HepG2 (cell line): ENCODE measurements around the gene TANC1. TPM values are rescaled to one million over a fixed set of nuclear protein-coding genes. Genes with fewer than 3 reads are reported as not detected.

Source experiments
- ATAC-seq: fragments of 200-7000 bp; cut with Tn5 transposase; 3 replicates; pipeline ENCODE4 v1.9.1; 2020; ENCODE audit warnings: mild to moderate bottlenecking, moderate library complexity
- BruUV-seq: library from RNA; stranded (reverse); fragments of 400-500 nt; replicated peaks from 2 replicates; lab custom pipeline; 2021; lab: Mats Ljungman, UMichigan
- CTCF ChIA-PET: fragments of 300-600 bp; formaldehyde crosslinking; extraction: SDS; loops from one replicate; lab custom pipeline; 2021; ENCODE audit warnings: low total read pairs, inconsistent platforms, low intra/inter-chr PET ratio; lab: Yijun Ruan, JAX
- POLR2A ChIA-PET: fragments of 350-600 bp; sonication (Branson Sonifier 250); formaldehyde crosslinking; loops from one replicate; lab custom pipeline; 2020; ENCODE audit warnings: antibody characterized with exemption, inconsistent platforms; lab: Yijun Ruan, JAX
- DNase-seq: peaks from one replicate; pipeline ENCODE4 v3.0.0-alpha.2; 2015; ENCODE audit warnings: low spot score
- FAIRE-seq: peaks from 3 replicates; lab custom pipeline; 2011; peaks lifted over from hg19 to GRCh38; lab: Jason Lieb, UNC
- H2AFZ ChIP-seq: one replicate; pipeline ENCODE4 v1.6.1; 2011; ENCODE audit warnings: low read length, inconsistent platforms
- H3K27ac ChIP-seq: fragments of 300-600 bp; 3 replicates; pipeline ENCODE4 v1.8.0; 2011; ENCODE audit warnings: mixed run types, mild to moderate bottlenecking, mixed read lengths, low read length, inconsistent platforms; ENCODE audit not compliant: insufficient read depth; ENCODE audit errors: extremely low read length
- H3K27me3 ChIP-seq, 2 experiments: fragments of 200-600 bp in 1 of 2; 2 replicates in 1 of 2; 3 replicates in 1 of 2; pipeline versions ENCODE4 v1.6.0 to v1.8.0; 2011; ENCODE audit warnings: low read length in 2 of 2, mild to moderate bottlenecking in 2 of 2, moderate library complexity in 2 of 2, inconsistent platforms in 1 of 2; ENCODE audit not compliant: insufficient read depth in 2 of 2, control insufficient read depth in 1 of 2
- H3K36me3 ChIP-seq, 2 experiments: fragments of 200-600 bp in 1 of 2; replicated peaks in 1 of 2; 2 replicates in 1 of 2; 3 replicates in 1 of 2; pipeline versions ENCODE4 v1.5.1 to v1.8.0; 2011; ENCODE audit warnings: low read length in 2 of 2, inconsistent platforms in 1 of 2; ENCODE audit not compliant: insufficient read depth in 2 of 2, control insufficient read depth in 1 of 2
- H3K4me1 ChIP-seq: 2 replicates; pipeline ENCODE4 v1.5.1; 2012; ENCODE audit warnings: low read length, inconsistent platforms; ENCODE audit not compliant: insufficient read depth
- H3K4me2 ChIP-seq: 2 replicates; pipeline ENCODE4 v1.6.0; 2011; ENCODE audit warnings: low read depth, low read length, inconsistent platforms
- H3K4me3 ChIP-seq, 3 experiments: fragments of 200-600 bp in 1 of 3; sonication (generic), shearing (Covaris generic) in 1 of 3; replicated peaks in 1 of 3; 2 replicates each; pipeline ENCODE4 v1.5.1; 2011 to 2016; ENCODE audit warnings: low read length in 3 of 3, inconsistent platforms in 2 of 3, low read depth in 2 of 3, mild to moderate bottlenecking in 2 of 3, control low read depth in 1 of 3, mixed read lengths in 1 of 3; ENCODE audit not compliant: insufficient read depth in 1 of 3
- H3K79me2 ChIP-seq: one replicate; pipeline ENCODE4 v1.6.1; 2011; ENCODE audit warnings: low read length, inconsistent platforms; ENCODE audit not compliant: insufficient read depth
- H3K9ac ChIP-seq: 2 replicates; pipeline ENCODE4 v1.6.0; 2011; ENCODE audit warnings: mild to moderate bottlenecking, low read depth, low read length, inconsistent platforms; ENCODE audit not compliant: insufficient read depth
- H3K9me3 ChIP-seq: 2 replicates; pipeline ENCODE4 v1.5.1; 2012; ENCODE audit warnings: mild to moderate bottlenecking, low read length
- H4K20me1 ChIP-seq: 2 replicates; pipeline ENCODE4 v1.6.0; 2011; ENCODE audit warnings: inconsistent platforms, mild to moderate bottlenecking, low read length, moderate library complexity; ENCODE audit not compliant: insufficient read depth
- ARID3A ChIP-seq: IDR thresholded peaks from 2 replicates; pipeline ENCODE4 v1.6.1; 2012; ENCODE audit warnings: low read depth, low read length, improper control_type of control experiment
- EED ChIP-seq: sonication (generic); formaldehyde crosslinking; IDR thresholded peaks from 2 replicates; pipeline ENCODE4 v1.5.0; 2020; ENCODE audit warnings: mild to moderate bottlenecking, missing genetic modification reagents
- HMG20A ChIP-seq: IDR thresholded peaks from 2 replicates; pipeline ENCODE4 v1.6.1; 2016; ENCODE audit warnings: borderline replicate concordance
- MAX ChIP-seq: IDR thresholded peaks from 2 replicates; pipeline ENCODE4 v1.6.1; 2012; ENCODE audit warnings: inconsistent platforms
- MIER3 ChIP-seq: IDR thresholded peaks from 2 replicates; pipeline ENCODE4 v1.6.1; 2016; ENCODE audit warnings: missing compliant biosample characterization, borderline replicate concordance
- ZNF138 ChIP-seq: sonication (generic); formaldehyde crosslinking; IDR thresholded peaks from 2 replicates; pipeline ENCODE4 v1.5.0; 2020; ENCODE audit warnings: mild to moderate bottlenecking, low read depth, missing genetic modification reagents
- ZNF670 ChIP-seq: sonication (generic); formaldehyde crosslinking; IDR thresholded peaks from 2 replicates; pipeline ENCODE4 v1.8.0; 2022; ENCODE audit warnings: mild to moderate bottlenecking, missing genetic modification reagents, borderline replicate concordance
- ZNF772 ChIP-seq: sonication (generic); formaldehyde crosslinking; IDR thresholded peaks from 2 replicates; pipeline ENCODE4 v1.5.0; 2020; ENCODE audit warnings: mild to moderate bottlenecking, missing genetic modification reagents
- WGBS: methylation state at CpG from one replicate; pipeline ENCODE4 v1.1.6; 2017; ENCODE audit warnings: low lambda C conversion rate; 5-methylcytosine and 5-hydroxymethylcytosine counted together
- in situ Hi-C: cut with HindIII; loops from 2 replicates; pipeline ENCODE4 v1.10.0; 2017; ENCODE audit warnings: low pct_unique_long_range_greater_than_20kb; ENCODE audit not compliant: extremely low pct_ligation_motif_present
- intact Hi-C: fragments of 100-400 bp; cut with micrococcal nuclease; formaldehyde crosslinking; loops from one replicate; pipeline ENCODE4 v1.10.0; 2022; ENCODE audit not compliant: unreplicated experiment
- polyA plus RNA-seq, 8 experiments: library from polyadenylated mRNA; depleted of rRNA in 3 of 8; stranded (reverse) in 7 of 8; unstranded in 1 of 8; fragments of >200 nt; fragmentation: Illumina TruSeq in 4 of 8; extraction: Trizol in 4 of 8; gene quantifications; 2 replicates each; pipeline versions ENCODE4 v1.2.1 to v1.2.3, GENCODE V29; 2011 to 2016; ENCODE audit warnings: low read depth in 4 of 8, missing spikeins in 1 of 8, mixed read lengths in 1 of 8; ENCODE audit not compliant: insufficient read depth in 1 of 8
- total RNA-seq, 5 experiments: library from RNA; depleted of rRNA; stranded (reverse); fragments of >200 nt; fragmentation: Illumina TruSeq; extraction: Trizol; gene quantifications; 2 replicates each; pipeline ENCODE4 v1.2.3, GENCODE V29; 2016; ENCODE audit warnings: low read depth in 1 of 5

Gene TANC1
- total and polyA plus RNA-seq, 2 of the 13 experiments (the other 11 are each of a cell fraction or from before 2014, with no cell fraction given) = 2.3 to 5.6 TPM

GRCh38 chr2:159030674-159031380 is 62.4 kb downstream of the TANC1 start:
- 50% methylated on average over 2 of the region's 2 CpGs for WGBS

DNA sequence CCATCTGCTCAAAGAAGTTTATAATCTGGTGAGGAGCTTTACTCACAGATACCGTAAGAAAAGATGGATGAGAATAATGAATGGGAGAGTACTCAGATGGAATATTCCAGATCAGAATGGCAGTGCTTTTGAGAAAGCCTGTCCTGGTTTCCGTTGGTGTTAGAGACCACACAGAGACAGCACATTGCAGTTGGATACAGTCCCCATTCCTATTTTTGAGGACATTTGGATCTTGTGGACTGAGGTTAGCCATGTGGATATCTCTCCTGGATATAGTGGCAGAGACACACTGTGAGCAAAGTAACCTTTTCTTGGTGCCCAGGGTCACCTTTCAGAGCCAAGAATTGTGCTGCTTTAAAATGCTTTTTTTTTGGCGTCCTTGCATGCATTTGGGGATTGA is 63.7 kb downstream of the TANC1 start:
- H3K4me2 ChIP-seq = no peak overlapping the region
- ATAC-seq = no peak
- no peaks in the 10 kb centered on the region for H4K20me1 ChIP-seq
- no TSS peak for BruUV-seq
- in situ Hi-C loops = loop anchor here (10.0 kb wide), 1 partner anchor 83 kb away; no protein-coding TSS in a partner anchor
- no peak for TF ChIP-seq ZNF670 (CRISPR knock-in tag)
- TF ChIP-seq MAX = no peak
- TF ChIP-seq HMG20A = no peak
- no peak for TF ChIP-seq ARID3A
- TF ChIP-seq, all 625 proteins: peak for 0
- H3K9me3 ChIP-seq = no peaks in the 10 kb centered on the region
- H3K4me1 ChIP-seq = peaks cover 26% of the 10 kb centered on the region
- no peak overlapping the region for H3K27ac ChIP-seq
- intact Hi-C loops = no loop called here
- H3K79me2 ChIP-seq = no peaks in the 10 kb centered on the region
- H2AFZ ChIP-seq = no peak overlapping the region
- FAIRE-seq = no peak
- no peaks in the 10 kb centered on the region for H3K36me3 ChIP-seq
- ChIA-PET POLR2A (no interaction called here), CTCF (no interaction called here)
- WGBS = 50% methylated on average over 3 of the region's 3 CpGs
- H3K4me3 ChIP-seq = no peak overlapping the region
- no peaks in the 10 kb centered on the region for H3K27me3 ChIP-seq
- no peak overlapping the region for H3K9ac ChIP-seq
- no peak for DNase-seq

More at GRCh38 chr2:159030674-159031380, 62.4 kb downstream of the TANC1 start:
- Histone ChIP-seq H3K4me3 (no peak overlapping the region), H2AFZ (no peak overlapping the region), H3K27me3 (no peaks in the 10 kb centered on the region), H4K20me1 (no peaks in the 10 kb centered on the region), H3K9ac (no peak overlapping the region), H3K36me3 (no peaks in the 10 kb centered on the region), H3K9me3 (no peaks in the 10 kb centered on the region), H3K4me1 (peaks cover 26% of the 10 kb centered on the region), H3K79me2 (no peaks in the 10 kb centered on the region), H3K27ac (no peak overlapping the region), H3K4me2 (no peak overlapping the region)
- ChIA-PET POLR2A (no interaction called here), CTCF (no interaction called here)
- intact Hi-C loops (no loop called here), in situ Hi-C loops (loop anchor here (10.0 kb wide), 1 partner anchor 84 kb away; no protein-coding TSS in a partner anchor)
- peak; percentile 64 for ATAC-seq
- FAIRE-seq = no peak
- no TSS peak for BruUV-seq
- DNase-seq = peak; percentile 10
- TF ChIP-seq MIER3 (no peak), ZNF772 (0 out of 2 replicates have a peak, but pooled peaks have one; percentile 33), EED (CRISPR knock-in tag) (0 out of 2 replicates have a peak, but pooled peaks have one; percentile 34), ZNF138 (CRISPR knock-in tag) (0 out of 2 replicates have a peak, but pooled peaks have one; percentile 45)
